HepG2 (cell line): ENCODE results near the gene CYP4V2. TPM values are rescaled to one million over a fixed set of nuclear protein-coding genes. Genes with fewer than 3 reads are reported as not detected.

Source experiments
- ATAC-seq: fragments of 200-7000 bp; cut with Tn5 transposase; 3 replicates; pipeline ENCODE4 v1.9.1; 2020; ENCODE audit warnings: mild to moderate bottlenecking, moderate library complexity
- BruUV-seq: library from RNA; stranded (reverse); fragments of 400-500 nt; replicated peaks from 2 replicates; lab custom pipeline; 2021; lab: Mats Ljungman, UMichigan
- CTCF ChIA-PET: fragments of 300-600 bp; formaldehyde crosslinking; extraction: SDS; loops from one replicate; lab custom pipeline; 2021; ENCODE audit warnings: low total read pairs, inconsistent platforms, low intra/inter-chr PET ratio; lab: Yijun Ruan, JAX
- POLR2A ChIA-PET: fragments of 350-600 bp; sonication (Branson Sonifier 250); formaldehyde crosslinking; loops from one replicate; lab custom pipeline; 2020; ENCODE audit warnings: antibody characterized with exemption, inconsistent platforms; lab: Yijun Ruan, JAX
- DNase-seq: peaks from one replicate; pipeline ENCODE4 v3.0.0-alpha.2; 2015; ENCODE audit warnings: low spot score
- FAIRE-seq: peaks from 3 replicates; lab custom pipeline; 2011; peaks lifted over from hg19 to GRCh38; lab: Jason Lieb, UNC
- H2AFZ ChIP-seq: one replicate; pipeline ENCODE4 v1.6.1; 2011; ENCODE audit warnings: low read length, inconsistent platforms
- H3K27ac ChIP-seq: fragments of 300-600 bp; 3 replicates; pipeline ENCODE4 v1.8.0; 2011; ENCODE audit warnings: mixed run types, mild to moderate bottlenecking, mixed read lengths, low read length, inconsistent platforms; ENCODE audit not compliant: insufficient read depth; ENCODE audit errors: extremely low read length
- H3K27me3 ChIP-seq, 2 experiments: fragments of 200-600 bp in 1 of 2; 2 replicates in 1 of 2; 3 replicates in 1 of 2; pipeline versions ENCODE4 v1.6.0 to v1.8.0; 2011; ENCODE audit warnings: low read length in 2 of 2, mild to moderate bottlenecking in 2 of 2, moderate library complexity in 2 of 2, inconsistent platforms in 1 of 2; ENCODE audit not compliant: insufficient read depth in 2 of 2, control insufficient read depth in 1 of 2
- H3K36me3 ChIP-seq, 2 experiments: fragments of 200-600 bp in 1 of 2; replicated peaks in 1 of 2; 2 replicates in 1 of 2; 3 replicates in 1 of 2; pipeline versions ENCODE4 v1.5.1 to v1.8.0; 2011; ENCODE audit warnings: low read length in 2 of 2, inconsistent platforms in 1 of 2; ENCODE audit not compliant: insufficient read depth in 2 of 2, control insufficient read depth in 1 of 2
- H3K4me1 ChIP-seq: 2 replicates; pipeline ENCODE4 v1.5.1; 2012; ENCODE audit warnings: low read length, inconsistent platforms; ENCODE audit not compliant: insufficient read depth
- H3K4me2 ChIP-seq: 2 replicates; pipeline ENCODE4 v1.6.0; 2011; ENCODE audit warnings: low read depth, low read length, inconsistent platforms
- H3K4me3 ChIP-seq, 3 experiments: fragments of 200-600 bp in 1 of 3; sonication (generic), shearing (Covaris generic) in 1 of 3; replicated peaks in 1 of 3; 2 replicates each; pipeline ENCODE4 v1.5.1; 2011 to 2016; ENCODE audit warnings: low read length in 3 of 3, inconsistent platforms in 2 of 3, low read depth in 2 of 3, mild to moderate bottlenecking in 2 of 3, control low read depth in 1 of 3, mixed read lengths in 1 of 3; ENCODE audit not compliant: insufficient read depth in 1 of 3
- H3K79me2 ChIP-seq: one replicate; pipeline ENCODE4 v1.6.1; 2011; ENCODE audit warnings: low read length, inconsistent platforms; ENCODE audit not compliant: insufficient read depth
- H3K9ac ChIP-seq: 2 replicates; pipeline ENCODE4 v1.6.0; 2011; ENCODE audit warnings: mild to moderate bottlenecking, low read depth, low read length, inconsistent platforms; ENCODE audit not compliant: insufficient read depth
- H3K9me3 ChIP-seq: 2 replicates; pipeline ENCODE4 v1.5.1; 2012; ENCODE audit warnings: mild to moderate bottlenecking, low read length
- H4K20me1 ChIP-seq: 2 replicates; pipeline ENCODE4 v1.6.0; 2011; ENCODE audit warnings: inconsistent platforms, mild to moderate bottlenecking, low read length, moderate library complexity; ENCODE audit not compliant: insufficient read depth
- CTCF ChIP-seq: sonication (generic); formaldehyde crosslinking; IDR thresholded peaks from 2 replicates; pipeline ENCODE4 v1.5.0; 2020; ENCODE audit warnings: mild to moderate bottlenecking, missing genetic modification reagents, moderate library complexity
- ETV5 ChIP-seq: IDR thresholded peaks from 2 replicates; pipeline ENCODE4 v1.6.1; 2018; ENCODE audit warnings: missing biosample characterization, missing genetic modification reagents, inconsistent platforms, borderline replicate concordance
- GLI4 ChIP-seq: sonication (generic); formaldehyde crosslinking; IDR thresholded peaks from 2 replicates; pipeline ENCODE4 v1.5.1; 2020; ENCODE audit warnings: missing genetic modification reagents, mild to moderate bottlenecking, moderate library complexity, borderline replicate concordance
- NFATC3 ChIP-seq: sonication (generic); formaldehyde crosslinking; IDR thresholded peaks from 2 replicates; pipeline ENCODE4 v1.5.1; 2020; ENCODE audit warnings: mild to moderate bottlenecking, missing genetic modification reagents
- NR0B2 ChIP-seq: sonication (generic); formaldehyde crosslinking; IDR thresholded peaks from 2 replicates; pipeline ENCODE4 v1.4.0; 2020; ENCODE audit warnings: mild to moderate bottlenecking, missing genetic modification reagents
- PLRG1 ChIP-seq: fragments of 450-650 bp; conservative IDR thresholded peaks from 2 replicates; pipeline ENCODE4 v1.6.1; 2016
- STAG1 ChIP-seq: sonication (generic); formaldehyde crosslinking; IDR thresholded peaks from 2 replicates; pipeline ENCODE4 v1.4.0; 2020; ENCODE audit warnings: missing genetic modification reagents
- ZNF350 ChIP-seq: sonication (generic); formaldehyde crosslinking; IDR thresholded peaks from 2 replicates; pipeline ENCODE4 v1.4.0; 2020; ENCODE audit warnings: mild to moderate bottlenecking, low read depth, missing genetic modification reagents, borderline replicate concordance
- ZNF496 ChIP-seq: sonication (generic); formaldehyde crosslinking; IDR thresholded peaks from 2 replicates; pipeline ENCODE4 v1.8.1; 2023; ENCODE audit warnings: mild to moderate bottlenecking, moderate library complexity, missing genetic modification reagents; ENCODE audit not compliant: insufficient replicate concordance
- ZNF629 ChIP-seq: sonication (generic); formaldehyde crosslinking; conservative IDR thresholded peaks from 2 replicates; pipeline ENCODE4 v1.5.0; 2020; ENCODE audit warnings: missing genetic modification reagents
- ZNF687 ChIP-seq: sonication (generic); formaldehyde crosslinking; IDR thresholded peaks from 2 replicates; pipeline ENCODE4 v1.5.1; 2020; ENCODE audit warnings: mild to moderate bottlenecking, missing genetic modification reagents, moderate library complexity
- ZNF770 ChIP-seq: sonication (generic); formaldehyde crosslinking; IDR thresholded peaks from 2 replicates; pipeline ENCODE4 v1.5.0; 2020; ENCODE audit warnings: mild to moderate bottlenecking, missing genetic modification reagents
- WGBS: methylation state at CpG from one replicate; pipeline ENCODE4 v1.1.6; 2017; ENCODE audit warnings: low lambda C conversion rate; 5-methylcytosine and 5-hydroxymethylcytosine counted together
- in situ Hi-C: cut with HindIII; loops from 2 replicates; pipeline ENCODE4 v1.10.0; 2017; ENCODE audit warnings: low pct_unique_long_range_greater_than_20kb; ENCODE audit not compliant: extremely low pct_ligation_motif_present
- intact Hi-C: fragments of 100-400 bp; cut with micrococcal nuclease; formaldehyde crosslinking; loops from one replicate; pipeline ENCODE4 v1.10.0; 2022; ENCODE audit not compliant: unreplicated experiment
- polyA plus RNA-seq, 8 experiments: library from polyadenylated mRNA; depleted of rRNA in 3 of 8; stranded (reverse) in 7 of 8; unstranded in 1 of 8; fragments of >200 nt; fragmentation: Illumina TruSeq in 4 of 8; extraction: Trizol in 4 of 8; gene quantifications; 2 replicates each; pipeline versions ENCODE4 v1.2.1 to v1.2.3, GENCODE V29; 2011 to 2016; ENCODE audit warnings: low read depth in 4 of 8, missing spikeins in 1 of 8, mixed read lengths in 1 of 8; ENCODE audit not compliant: insufficient read depth in 1 of 8
- total RNA-seq, 5 experiments: library from RNA; depleted of rRNA; stranded (reverse); fragments of >200 nt; fragmentation: Illumina TruSeq; extraction: Trizol; gene quantifications; 2 replicates each; pipeline ENCODE4 v1.2.3, GENCODE V29; 2016; ENCODE audit warnings: low read depth in 1 of 5
- TF ChIP-seq, protein P1 (sequence below): sonication (generic); formaldehyde crosslinking; IDR thresholded peaks from 2 replicates; pipeline ENCODE4 v1.4.0; 2020; ENCODE audit warnings: mild to moderate bottlenecking, missing genetic modification reagents

CYP4V2 gene
- total and polyA plus RNA-seq, 2 of the 13 experiments (the other 11 are each of a cell fraction or from before 2014, with no cell fraction given) = 4.7 to 7.2 TPM

DNA sequence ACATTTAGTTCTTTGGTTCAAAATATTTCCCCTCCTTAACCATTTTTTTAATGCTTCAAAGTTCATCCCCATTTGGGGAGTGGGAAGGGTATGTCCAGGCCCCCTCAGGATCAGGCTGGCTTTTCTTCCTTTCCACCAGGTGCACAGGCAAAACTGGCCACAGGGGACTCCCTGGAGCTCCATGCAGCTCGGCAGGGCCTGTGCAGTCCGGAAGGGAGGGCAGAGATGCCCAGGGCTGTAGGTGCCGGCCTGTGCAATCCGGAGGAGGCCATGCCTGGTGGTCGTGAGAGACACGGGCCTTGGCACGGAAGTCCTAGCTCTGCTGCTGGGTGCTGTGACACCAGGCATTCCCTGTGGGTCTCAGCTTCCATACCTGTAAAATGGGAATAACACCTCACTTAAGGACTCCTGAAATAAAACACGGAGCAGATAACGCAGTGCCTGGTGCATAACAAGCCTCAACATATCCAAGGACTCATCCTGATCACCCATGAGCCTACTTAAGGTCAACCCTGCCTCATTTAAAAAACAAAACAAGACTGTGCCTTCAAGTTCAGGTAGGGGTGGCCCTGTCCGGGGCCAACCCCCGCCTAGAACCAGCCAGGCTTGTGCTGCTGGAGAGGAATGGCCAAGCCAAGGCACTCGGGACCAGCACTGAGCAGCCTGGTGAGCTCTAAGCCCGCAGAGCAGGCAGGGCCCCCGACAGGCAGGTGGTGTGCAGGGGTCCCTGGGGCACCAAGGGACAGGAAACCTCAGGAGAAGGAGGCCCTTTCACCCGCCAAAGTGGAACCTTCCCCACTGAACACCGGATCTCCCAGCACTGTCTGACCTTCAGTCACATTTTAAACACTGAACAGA lies 21.2 kb upstream of the CYP4V2 start:
- CTCF ChIA-PET = no interaction called here
- no TSS peak for BruUV-seq
- peak; percentile 15 for DNase-seq
- TF ChIP-seq, protein P1, sequence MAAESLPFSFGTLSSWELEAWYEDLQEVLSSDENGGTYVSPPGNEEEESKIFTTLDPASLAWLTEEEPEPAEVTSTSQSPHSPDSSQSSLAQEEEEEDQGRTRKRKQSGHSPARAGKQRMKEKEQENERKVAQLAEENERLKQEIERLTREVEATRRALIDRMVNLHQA (CRISPR knock-in tag) = no peak
- no peak for TF ChIP-seq PLRG1
- TF ChIP-seq STAG1 (CRISPR knock-in tag) = peak; percentile 16; the same call in 1 of the 2 replicates
- no peak for TF ChIP-seq ZNF350 (CRISPR knock-in tag)
- no peak for TF ChIP-seq ZNF496
- TF ChIP-seq ZNF687 (CRISPR knock-in tag) = 0 out of 2 replicates have a peak, but pooled peaks have one; percentile 22
- TF ChIP-seq NFATC3 (CRISPR knock-in tag) = no peak
- TF ChIP-seq CTCF = peak; percentile 43
- no peak for TF ChIP-seq GLI4
- 0 out of 2 replicates have a peak, but pooled peaks have one; percentile 29 for TF ChIP-seq ETV5 (CRISPR knock-in tag)
- peak; percentile 91 for TF ChIP-seq ZNF629 (CRISPR knock-in tag)
- no peak for TF ChIP-seq ZNF770 (CRISPR knock-in tag)
- TF ChIP-seq NR0B2 (CRISPR knock-in tag) = no peak

More for the DNA sequence above, 21.2 kb upstream of the CYP4V2 start:
- peak; percentile 97 for ATAC-seq
- Histone ChIP-seq H3K36me3 (no peaks in the 10 kb centered on the region), H2AFZ (no peak overlapping the region), H3K4me3 (peak overlapping the region in 1 of 3 experiments; percentile 17; a peak in 1 of 6 replicates), H3K4me2 (peak overlapping the region; percentile 36; the same call in 1 of the 2 replicates), H3K79me2 (no peaks in the 10 kb centered on the region), H3K27me3 (peaks cover 0 to 1% of the 10 kb centered on the region in 2 experiments; a peak in 1 of 5 replicates), H3K4me1 (peaks cover 37% of the 10 kb centered on the region), H3K9me3 (no peaks in the 10 kb centered on the region), H3K27ac (no peak overlapping the region), H4K20me1 (no peaks in the 10 kb centered on the region), H3K9ac (no peak overlapping the region)
- 40% methylated on average over 12 of the region's 16 CpGs for WGBS
- intact Hi-C loops (no loop called here), in situ Hi-C loops (no loop called here)
- POLR2A ChIA-PET = interaction anchor here (1.1 kb wide), 1 partner anchor 21 kb away, joined by 4 read pairs; the partner anchor contains the start of gene CYP4V2
- no peak for FAIRE-seq
